ENCODE data around the gene HSPB6. TPM values are rescaled to one million over a fixed set of nuclear protein-coding genes. Genes with fewer than 3 reads are reported as not detected.

The HSPB6 gene
- total RNA-seq, 2 donors from 2014 or later: 78.6 to 130 TPM

DNA sequence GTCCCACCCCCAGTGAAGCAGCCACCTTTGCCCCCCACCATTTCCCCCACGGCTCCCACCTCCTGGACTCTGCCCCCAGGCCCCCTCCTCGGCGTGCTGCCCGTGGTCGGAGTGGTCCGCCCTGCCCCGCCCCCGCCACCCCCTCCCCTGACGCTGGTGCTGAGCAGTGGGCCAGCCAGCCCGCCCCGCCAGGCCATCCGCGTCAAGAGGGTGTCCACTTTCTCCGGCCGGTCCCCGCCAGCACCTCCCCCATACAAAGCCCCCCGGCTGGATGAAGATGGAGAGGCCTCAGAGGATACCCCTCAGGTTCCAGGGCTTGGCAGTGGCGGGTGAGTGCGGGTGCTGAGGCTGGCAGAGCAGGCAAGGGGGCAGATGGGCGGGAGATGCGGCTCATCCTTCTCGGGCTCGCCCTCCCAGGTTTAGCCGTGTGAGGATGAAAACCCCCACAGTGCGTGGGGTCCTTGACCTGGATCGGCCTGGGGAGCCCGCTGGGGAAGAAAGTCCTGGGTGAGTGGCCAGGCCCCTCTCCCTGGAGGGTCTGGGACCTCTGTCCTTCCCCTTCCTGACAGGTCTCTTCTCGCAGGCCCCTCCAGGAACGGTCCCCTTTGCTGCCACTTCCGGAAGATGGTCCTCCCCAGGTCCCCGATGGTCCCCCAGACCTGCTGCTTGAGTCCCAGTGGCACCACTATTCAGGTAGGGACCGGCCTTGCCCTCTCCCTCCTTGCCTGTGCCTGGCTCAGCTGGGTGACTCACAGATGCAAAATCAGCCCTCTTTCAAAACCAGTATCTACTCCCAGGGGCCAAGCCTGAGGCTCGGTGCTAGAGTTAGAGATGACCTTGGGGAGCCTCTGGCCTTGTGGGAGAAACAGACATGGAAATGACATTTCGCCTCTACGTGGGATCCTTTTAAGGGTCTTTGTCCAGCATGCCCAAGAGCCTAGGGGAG, 23.4 kb downstream of the HSPB6 start:
- DNase-seq (ENCODE audit: low spot score) (no peak), ATAC-seq (ENCODE audit: insufficient number of reproducible peaks, low FRiP score, low read depth) (no peak)
- Histone ChIP-seq H3K4me3 (no peak overlapping the region), H3K27me3 (replicated peaks; ENCODE audit: insufficient read depth) (no peaks in the 10 kb centered on the region), H3K4me1 (ENCODE audit: control insufficient read depth in 1 of 2, low read depth in 2 of 2) (no peaks in the 10 kb centered on the region), H3K27ac (no peak overlapping the region), H3K9me3 (no peaks in the 10 kb centered on the region), H3K36me3 (peaks cover 70% of the 10 kb centered on the region)
- TF ChIP-seq CTCF (IDR thresholded peaks at IDR 0.05): no peak

DNA sequence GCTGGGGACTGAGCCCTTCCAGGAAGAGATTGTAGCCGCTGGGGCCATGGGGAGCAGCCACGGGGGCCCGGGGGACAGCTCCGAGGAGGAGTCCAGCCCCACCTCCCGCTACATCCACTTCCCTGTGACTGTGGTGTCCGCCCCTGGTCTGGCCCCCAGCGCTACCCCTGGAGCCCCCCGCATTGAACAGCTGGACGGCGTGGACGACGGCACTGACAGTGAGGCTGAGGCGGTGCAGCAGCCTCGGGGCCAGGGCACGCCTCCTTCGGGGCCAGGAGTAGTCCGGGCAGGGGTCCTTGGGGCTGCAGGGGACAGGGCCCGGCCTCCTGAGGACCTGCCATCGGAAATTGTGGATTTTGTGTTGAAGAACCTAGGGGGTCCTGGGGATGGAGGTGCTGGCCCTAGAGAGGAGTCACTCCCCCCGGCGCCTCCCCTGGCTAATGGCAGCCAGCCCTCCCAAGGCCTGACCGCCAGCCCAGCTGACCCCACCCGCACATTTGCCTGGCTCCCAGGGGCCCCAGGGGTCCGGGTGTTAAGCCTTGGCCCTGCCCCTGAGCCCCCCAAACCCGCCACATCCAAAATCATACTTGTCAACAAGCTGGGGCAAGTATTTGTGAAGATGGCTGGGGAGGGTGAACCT, 24.2 kb downstream of the HSPB6 start:
- DNase-seq (ENCODE audit: low spot score) (no peak), ATAC-seq (ENCODE audit: insufficient number of reproducible peaks, low FRiP score, low read depth) (no peak)
- H3K4me1 ChIP-seq (ENCODE audit: control insufficient read depth in 1 of 2, low read depth in 2 of 2): no peaks in the 10 kb centered on the region
- no peak overlapping the region for H3K27ac ChIP-seq
- H3K36me3 ChIP-seq: peaks cover 72% of the 10 kb centered on the region
- H3K9me3 ChIP-seq: no peaks in the 10 kb centered on the region
- no peaks in the 10 kb centered on the region for H3K27me3 ChIP-seq (replicated peaks; ENCODE audit: insufficient read depth)
- no peak overlapping the region for H3K4me3 ChIP-seq
- TF ChIP-seq CTCF (IDR thresholded peaks at IDR 0.05): no peak

DNA sequence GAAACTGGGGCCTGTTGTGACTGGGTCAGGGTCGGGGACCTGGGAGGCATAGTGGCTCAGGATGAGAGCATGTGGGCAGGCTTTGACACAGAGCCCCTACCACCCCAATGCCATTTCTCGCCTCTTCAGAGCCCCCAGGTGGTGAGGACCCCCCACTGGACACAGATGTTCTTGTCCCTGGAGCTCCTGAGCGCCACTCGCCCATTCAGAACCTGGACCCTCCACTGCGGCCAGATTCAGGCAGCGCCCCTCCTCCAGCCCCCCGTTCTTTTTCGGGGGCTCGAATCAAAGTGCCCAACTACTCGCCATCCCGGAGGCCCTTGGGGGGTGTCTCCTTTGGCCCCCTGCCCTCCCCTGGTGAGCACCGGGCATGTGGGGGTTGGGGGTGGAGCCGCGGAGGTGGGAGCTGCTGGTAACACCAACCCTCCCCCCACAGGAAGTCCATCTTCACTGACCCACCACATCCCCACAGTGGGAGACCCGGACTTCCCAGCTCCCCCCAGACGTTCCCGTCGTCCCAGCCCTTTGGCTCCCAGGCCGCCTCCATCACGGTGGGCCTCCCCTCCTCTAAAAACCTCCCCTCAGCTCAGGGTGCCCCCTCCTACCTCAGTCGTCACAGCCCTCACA, 24.9 kb downstream of the HSPB6 start:
- Histone ChIP-seq H3K4me3 (no peak overlapping the region), H3K36me3 (peaks cover 72% of the 10 kb centered on the region), H3K27me3 (replicated peaks; ENCODE audit: insufficient read depth) (no peaks in the 10 kb centered on the region), H3K27ac (no peak overlapping the region), H3K4me1 (ENCODE audit: control insufficient read depth in 1 of 2, low read depth in 2 of 2) (no peaks in the 10 kb centered on the region), H3K9me3 (no peaks in the 10 kb centered on the region)
- ATAC-seq (ENCODE audit: insufficient number of reproducible peaks, low FRiP score, low read depth) (no peak), DNase-seq (ENCODE audit: low spot score) (no peak)
- TF ChIP-seq CTCF (IDR thresholded peaks at IDR 0.05): no peak

DNA sequence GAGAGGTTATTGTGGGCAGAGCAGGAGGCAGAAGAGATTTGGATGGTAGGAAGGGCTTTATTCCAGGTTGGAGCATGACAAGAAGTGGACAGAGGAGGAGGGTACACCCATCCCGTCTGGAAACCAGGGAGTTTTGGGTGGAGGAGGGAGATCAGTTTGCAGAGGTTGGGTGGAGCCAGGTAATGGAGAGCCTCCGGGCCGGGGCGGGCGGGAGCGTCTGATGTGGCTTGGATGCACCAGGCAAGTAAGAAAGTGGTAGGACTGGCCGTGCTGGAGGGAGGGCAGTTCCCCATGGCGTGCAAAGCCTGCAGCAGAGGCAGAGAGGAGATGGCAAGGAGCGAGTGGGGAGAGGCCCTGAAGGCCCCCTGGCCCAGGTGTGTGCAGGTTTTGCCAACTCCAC, 25.5 kb downstream of the HSPB6 start:
- H3K27me3 ChIP-seq (replicated peaks; ENCODE audit: insufficient read depth): no peaks in the 10 kb centered on the region
- no peaks in the 10 kb centered on the region for H3K4me1 ChIP-seq (ENCODE audit: control insufficient read depth in 1 of 2, low read depth in 2 of 2)
- no peak for DNase-seq (ENCODE audit: low spot score)
- no peak overlapping the region for H3K4me3 ChIP-seq
- no peak for ATAC-seq (ENCODE audit: insufficient number of reproducible peaks, low FRiP score, low read depth)
- H3K9me3 ChIP-seq: no peaks in the 10 kb centered on the region
- TF ChIP-seq CTCF (IDR thresholded peaks at IDR 0.05): no peak
- H3K27ac ChIP-seq: no peak overlapping the region
- H3K36me3 ChIP-seq: peaks cover 74% of the 10 kb centered on the region

- Histone ChIP-seq H3K36me3 (peaks cover 81% of the 10 kb centered on the region), H3K27ac (no peak overlapping the region), H3K27me3 (replicated peaks; ENCODE audit: insufficient read depth) (no peaks in the 10 kb centered on the region), H3K4me1 (ENCODE audit: control insufficient read depth in 1 of 2, low read depth in 2 of 2) (no peaks in the 10 kb centered on the region), H3K4me3 (no peak overlapping the region), H3K9me3 (no peaks in the 10 kb centered on the region)
- ATAC-seq (ENCODE audit: insufficient number of reproducible peaks, low FRiP score, low read depth): no peak
- no peak for DNase-seq (ENCODE audit: low spot score)
- no peak for TF ChIP-seq CTCF (IDR thresholded peaks at IDR 0.05)
These were observed 26.5 kb downstream of the HSPB6 start for GRCh38 chr19:35730326-35730725.

Data from thoracic aorta (tissue), 2 donors.